PC-3 (cell line): ENCODE results near the gene HDGFL3. TPM values are rescaled to one million over a fixed set of nuclear protein-coding genes. Genes with fewer than 3 reads are reported as not detected.

Experiments
- ATAC-seq: fragments of 200-7000 bp; cut with Tn5 transposase; 2 replicates; pipeline ENCODE4 v1.9.1; 2020; ENCODE audit warnings: mild to moderate bottlenecking, moderate library complexity
- BruUV-seq: library from RNA; stranded (reverse); fragments of 400-500 nt; replicated peaks from 2 replicates; lab custom pipeline; 2021; lab: Mats Ljungman, UMichigan
- CTCF ChIA-PET: fragments of 300-600 bp; sonication (Branson Sonifier 250); formaldehyde crosslinking; loops from one replicate; lab custom pipeline; 2022; ENCODE audit warnings: antibody characterized with exemption; lab: Charles Lee
- POLR2A ChIA-PET: fragments of 300-600 bp; sonication (Branson Sonifier 250); formaldehyde crosslinking; loops from one replicate; lab custom pipeline; 2022; ENCODE audit warnings: antibody characterized with exemption; ENCODE audit not compliant: unreplicated experiment; lab: Charles Lee
- DNase-seq: peaks from one replicate; pipeline ENCODE4 v3.0.0-alpha.2; 2015
- H2AFZ ChIP-seq: fragments of 300-600 bp; sonication (generic); 2 replicates; pipeline ENCODE4 v1.6.0; 2016; ENCODE audit warnings: antibody characterized with exemption, low read length
- H3F3A ChIP-seq: fragments of 300-600 bp; sonication (generic); one replicate; pipeline ENCODE4 v1.6.0; 2017; ENCODE audit warnings: antibody characterized with exemption, low read length, control low read depth, mild to moderate bottlenecking; ENCODE audit not compliant: unreplicated experiment
- H3K27ac ChIP-seq: fragments of 300-600 bp; sonication (generic); 2 replicates; pipeline ENCODE4 v1.5.1; 2016; ENCODE audit warnings: mild to moderate bottlenecking, low read length
- H3K27me3 ChIP-seq: fragments of 300-600 bp; sonication (generic); 2 replicates; pipeline ENCODE4 v1.6.1; 2016; ENCODE audit warnings: low read length, mixed read lengths
- H3K36me3 ChIP-seq: fragments of 300-600 bp; sonication (generic); 2 replicates; pipeline ENCODE4 v1.6.1; 2016; ENCODE audit warnings: low read depth, mixed run types, low read length, mixed read lengths
- H3K4me1 ChIP-seq: fragments of 300-600 bp; sonication (generic); 2 replicates; pipeline ENCODE4 v1.5.1; 2016; ENCODE audit warnings: low read length; ENCODE audit not compliant: insufficient read depth
- H3K4me2 ChIP-seq: fragments of 300-600 bp; sonication (generic); 2 replicates; pipeline ENCODE4 v1.6.0; 2016; ENCODE audit warnings: low read length
- H3K4me3 ChIP-seq: fragments of 300-600 bp; sonication (generic); 2 replicates; pipeline ENCODE4 v1.5.1; 2016; ENCODE audit warnings: mild to moderate bottlenecking, low read length, mixed read lengths
- H3K79me2 ChIP-seq: fragments of 300-600 bp; sonication (generic); 2 replicates; pipeline ENCODE4 v1.6.1; 2017; ENCODE audit warnings: low read length, mixed read lengths
- H3K9ac ChIP-seq: fragments of 300-600 bp; sonication (generic); 2 replicates; pipeline ENCODE4 v1.6.0; 2016; ENCODE audit warnings: mild to moderate bottlenecking, low read length
- H3K9me2 ChIP-seq: fragments of 300-600 bp; sonication (generic); replicated peaks from 2 replicates; pipeline ENCODE4 v1.6.1; 2016; ENCODE audit warnings: mixed run types, low read length, mixed read lengths
- H3K9me3 ChIP-seq: fragments of 300-600 bp; sonication (generic); 2 replicates; pipeline ENCODE4 v1.6.1; 2016; ENCODE audit warnings: low read length, mixed read lengths
- H4K20me1 ChIP-seq: fragments of 300-600 bp; sonication (generic); 2 replicates; pipeline ENCODE4 v1.6.1; 2016; ENCODE audit warnings: low read length, mixed read lengths
- CTCF ChIP-seq: fragments of 300-600 bp; sonication (generic); conservative IDR thresholded peaks from 2 replicates; pipeline ENCODE4 v1.5.1; 2017; ENCODE audit warnings: antibody characterized with exemption, low read depth, mild to moderate bottlenecking, low read length
- EZH2 ChIP-seq: fragments of 300-600 bp; sonication (generic); IDR thresholded peaks from one replicate; pipeline ENCODE4 v1.6.1; 2017; ENCODE audit warnings: antibody characterized with exemption, mild to moderate bottlenecking, low read length; ENCODE audit not compliant: unreplicated experiment
- EZH2phosphoT487 ChIP-seq: fragments of 300-600 bp; sonication (generic); IDR thresholded peaks from 2 replicates; pipeline ENCODE4 v1.6.1; 2018; ENCODE audit warnings: mild to moderate bottlenecking, antibody characterized with exemption, low read length, borderline replicate concordance
- intact Hi-C: fragments of 100-400 bp; cut with micrococcal nuclease; formaldehyde crosslinking; loops from 2 replicates; pipeline ENCODE4 v1.9.0; 2023
- total RNA-seq: library from RNA; depleted of rRNA; stranded (reverse); fragments of >200 nt; gene quantifications from 2 replicates; pipeline ENCODE4 v1.2.3, GENCODE V29; 2014

HDGFL3 gene
- total RNA-seq, 1 experiment from 2014 or later = 38.4 TPM

GRCh38 chr15:83206526-83207008 is 1.1 kb downstream of the HDGFL3 start:
- peak overlapping the region; percentile 83 for H3K4me3 ChIP-seq
- CTCF ChIA-PET = no interaction called here
- DNase-seq = peak; percentile 6

GRCh38 chr15:83205725-83206324 is 1.8 kb downstream of the HDGFL3 start:
- H3K4me1 ChIP-seq = peaks cover 30% of the 10 kb centered on the region
- ATAC-seq (no peak), DNase-seq (peak; percentile 46)
- intact Hi-C loops = loop anchor here (5.0 kb wide), 2 partner anchors 54 to 139 kb away; partner anchors contain the start of gene BTBD1
- no peaks in the 10 kb centered on the region for H3K9me2 ChIP-seq
- peak overlapping the region; percentile 89 for H3K4me2 ChIP-seq
- H3K9me3 ChIP-seq = no peaks in the 10 kb centered on the region
- peak overlapping the region; percentile 78 for H3K9ac ChIP-seq
- no peaks in the 10 kb centered on the region for H3K36me3 ChIP-seq
- H3F3A ChIP-seq = no peaks in the 10 kb centered on the region
- no peak for TF ChIP-seq EZH2phosphoT487
- TF ChIP-seq CTCF = no peak
- TF ChIP-seq EZH2 = no peak
- no peaks in the 10 kb centered on the region for H3K27me3 ChIP-seq
- CTCF ChIA-PET = interaction anchor here (0.7 kb wide), 1 partner anchor 175 kb away, joined by 3 read pairs; no protein-coding TSS in a partner anchor
- peaks cover 64% of the 10 kb centered on the region for H3K79me2 ChIP-seq
- H2AFZ ChIP-seq = peak overlapping the region; percentile 82
- no peaks in the 10 kb centered on the region for H4K20me1 ChIP-seq
- peak overlapping the region; percentile 83 for H3K4me3 ChIP-seq
- TSS peak; percentile 44 for BruUV-seq
- POLR2A ChIA-PET = no interaction called here
- no peak overlapping the region for H3K27ac ChIP-seq

More at GRCh38 chr15:83206526-83207008, 1.1 kb downstream of the HDGFL3 start:
- Histone ChIP-seq H3K27ac (no peak overlapping the region), H3K9me3 (no peaks in the 10 kb centered on the region), H3K79me2 (peaks cover 56% of the 10 kb centered on the region), H3K27me3 (no peaks in the 10 kb centered on the region), H3F3A (peaks cover 4% of the 10 kb centered on the region), H2AFZ (peak overlapping the region; percentile 82), H3K9ac (peak overlapping the region; percentile 78), H3K4me1 (peaks cover 36% of the 10 kb centered on the region), H3K9me2 (no peaks in the 10 kb centered on the region), H3K4me2 (peak overlapping the region; percentile 89), H4K20me1 (no peaks in the 10 kb centered on the region), H3K36me3 (no peaks in the 10 kb centered on the region)
- no TSS peak for BruUV-seq
- POLR2A ChIA-PET = no interaction called here
- peak; percentile 4 for ATAC-seq
- TF ChIP-seq EZH2phosphoT487 (no peak), CTCF (no peak), EZH2 (no peak)
- intact Hi-C loops = loop anchor here (5.0 kb wide), 2 partner anchors 54 to 139 kb away; partner anchors contain the start of gene BTBD1

- Histone ChIP-seq H3K4me2 (peak overlapping the region; percentile 89; the same call in 1 of the 2 replicates), H3K4me1 (peaks cover 25% of the 10 kb centered on the region), H3K79me2 (peaks cover 72% of the 10 kb centered on the region), H3K27me3 (no peaks in the 10 kb centered on the region), H3K4me3 (no peak overlapping the region), H3K36me3 (no peaks in the 10 kb centered on the region), H2AFZ (no peak overlapping the region), H3F3A (no peaks in the 10 kb centered on the region), H3K9me2 (no peaks in the 10 kb centered on the region), H4K20me1 (no peaks in the 10 kb centered on the region), H3K9me3 (no peaks in the 10 kb centered on the region), H3K27ac (no peak overlapping the region), H3K9ac (no peak overlapping the region)
- ChIA-PET CTCF (no interaction called here), POLR2A (no interaction called here)
- intact Hi-C loops = loop anchor here (5.0 kb wide), 2 partner anchors 52 to 137 kb away; partner anchors contain the start of gene BTBD1
- TF ChIP-seq EZH2 (no peak), CTCF (no peak), EZH2phosphoT487 (no peak)
- no peak for DNase-seq
- no TSS peak for BruUV-seq
- no peak for ATAC-seq
Observed at GRCh38 chr15:83204697-83205096, 2.9 kb downstream of the HDGFL3 start.
